HepG2 (cell line): ENCODE measurements around the gene XPNPEP2. TPM values are rescaled to one million over a fixed set of nuclear protein-coding genes. Genes with fewer than 3 reads are reported as not detected.

Source experiments
- ATAC-seq: fragments of 200-7000 bp; cut with Tn5 transposase; 3 replicates; pipeline ENCODE4 v1.9.1; 2020; ENCODE audit warnings: mild to moderate bottlenecking, moderate library complexity
- BruUV-seq: library from RNA; stranded (reverse); fragments of 400-500 nt; replicated peaks from 2 replicates; lab custom pipeline; 2021; lab: Mats Ljungman, UMichigan
- CTCF ChIA-PET: fragments of 300-600 bp; formaldehyde crosslinking; extraction: SDS; loops from one replicate; lab custom pipeline; 2021; ENCODE audit warnings: low total read pairs, inconsistent platforms, low intra/inter-chr PET ratio; lab: Yijun Ruan, JAX
- POLR2A ChIA-PET: fragments of 350-600 bp; sonication (Branson Sonifier 250); formaldehyde crosslinking; loops from one replicate; lab custom pipeline; 2020; ENCODE audit warnings: antibody characterized with exemption, inconsistent platforms; lab: Yijun Ruan, JAX
- DNase-seq: peaks from one replicate; pipeline ENCODE4 v3.0.0-alpha.2; 2015; ENCODE audit warnings: low spot score
- FAIRE-seq: peaks from 3 replicates; lab custom pipeline; 2011; peaks lifted over from hg19 to GRCh38; lab: Jason Lieb, UNC
- H2AFZ ChIP-seq: one replicate; pipeline ENCODE4 v1.6.1; 2011; ENCODE audit warnings: low read length, inconsistent platforms
- H3K27ac ChIP-seq: fragments of 300-600 bp; 3 replicates; pipeline ENCODE4 v1.8.0; 2011; ENCODE audit warnings: mixed run types, mild to moderate bottlenecking, mixed read lengths, low read length, inconsistent platforms; ENCODE audit not compliant: insufficient read depth; ENCODE audit errors: extremely low read length
- H3K27me3 ChIP-seq, 2 experiments: fragments of 200-600 bp in 1 of 2; 2 replicates in 1 of 2; 3 replicates in 1 of 2; pipeline versions ENCODE4 v1.6.0 to v1.8.0; 2011; ENCODE audit warnings: low read length in 2 of 2, mild to moderate bottlenecking in 2 of 2, moderate library complexity in 2 of 2, inconsistent platforms in 1 of 2; ENCODE audit not compliant: insufficient read depth in 2 of 2, control insufficient read depth in 1 of 2
- H3K36me3 ChIP-seq, 2 experiments: fragments of 200-600 bp in 1 of 2; replicated peaks in 1 of 2; 2 replicates in 1 of 2; 3 replicates in 1 of 2; pipeline versions ENCODE4 v1.5.1 to v1.8.0; 2011; ENCODE audit warnings: low read length in 2 of 2, inconsistent platforms in 1 of 2; ENCODE audit not compliant: insufficient read depth in 2 of 2, control insufficient read depth in 1 of 2
- H3K4me1 ChIP-seq: 2 replicates; pipeline ENCODE4 v1.5.1; 2012; ENCODE audit warnings: low read length, inconsistent platforms; ENCODE audit not compliant: insufficient read depth
- H3K4me2 ChIP-seq: 2 replicates; pipeline ENCODE4 v1.6.0; 2011; ENCODE audit warnings: low read depth, low read length, inconsistent platforms
- H3K4me3 ChIP-seq, 3 experiments: fragments of 200-600 bp in 1 of 3; sonication (generic), shearing (Covaris generic) in 1 of 3; replicated peaks in 1 of 3; 2 replicates each; pipeline ENCODE4 v1.5.1; 2011 to 2016; ENCODE audit warnings: low read length in 3 of 3, inconsistent platforms in 2 of 3, low read depth in 2 of 3, mild to moderate bottlenecking in 2 of 3, control low read depth in 1 of 3, mixed read lengths in 1 of 3; ENCODE audit not compliant: insufficient read depth in 1 of 3
- H3K79me2 ChIP-seq: one replicate; pipeline ENCODE4 v1.6.1; 2011; ENCODE audit warnings: low read length, inconsistent platforms; ENCODE audit not compliant: insufficient read depth
- H3K9ac ChIP-seq: 2 replicates; pipeline ENCODE4 v1.6.0; 2011; ENCODE audit warnings: mild to moderate bottlenecking, low read depth, low read length, inconsistent platforms; ENCODE audit not compliant: insufficient read depth
- H3K9me3 ChIP-seq: 2 replicates; pipeline ENCODE4 v1.5.1; 2012; ENCODE audit warnings: mild to moderate bottlenecking, low read length
- H4K20me1 ChIP-seq: 2 replicates; pipeline ENCODE4 v1.6.0; 2011; ENCODE audit warnings: inconsistent platforms, mild to moderate bottlenecking, low read length, moderate library complexity; ENCODE audit not compliant: insufficient read depth
- AKNA ChIP-seq: sonication (generic); formaldehyde crosslinking; IDR thresholded peaks from 2 replicates; pipeline ENCODE4 v1.4.0; 2020; ENCODE audit warnings: missing genetic modification reagents, borderline replicate concordance
- CBFB ChIP-seq: sonication (generic); formaldehyde crosslinking; IDR thresholded peaks from 2 replicates; pipeline ENCODE4 v1.4.0; 2020; ENCODE audit warnings: missing genetic modification reagents
- GPN1 ChIP-seq: sonication (generic); formaldehyde crosslinking; IDR thresholded peaks from 2 replicates; pipeline ENCODE4 v1.5.1; 2020; ENCODE audit warnings: missing genetic modification reagents, borderline replicate concordance
- HDAC1 ChIP-seq: sonication (generic); formaldehyde crosslinking; IDR thresholded peaks from 2 replicates; pipeline ENCODE4 v1.5.1; 2020; ENCODE audit warnings: mild to moderate bottlenecking, missing genetic modification reagents
- PAX8 ChIP-seq: sonication (generic); formaldehyde crosslinking; IDR thresholded peaks from 2 replicates; pipeline ENCODE4 v1.8.0; 2022; ENCODE audit warnings: mild to moderate bottlenecking, missing genetic modification reagents, borderline replicate concordance
- WGBS: methylation state at CpG from one replicate; pipeline ENCODE4 v1.1.6; 2017; ENCODE audit warnings: low lambda C conversion rate; 5-methylcytosine and 5-hydroxymethylcytosine counted together
- in situ Hi-C: cut with HindIII; loops from 2 replicates; pipeline ENCODE4 v1.10.0; 2017; ENCODE audit warnings: low pct_unique_long_range_greater_than_20kb; ENCODE audit not compliant: extremely low pct_ligation_motif_present
- intact Hi-C: fragments of 100-400 bp; cut with micrococcal nuclease; formaldehyde crosslinking; loops from one replicate; pipeline ENCODE4 v1.10.0; 2022; ENCODE audit not compliant: unreplicated experiment
- polyA plus RNA-seq, 8 experiments: library from polyadenylated mRNA; depleted of rRNA in 3 of 8; stranded (reverse) in 7 of 8; unstranded in 1 of 8; fragments of >200 nt; fragmentation: Illumina TruSeq in 4 of 8; extraction: Trizol in 4 of 8; gene quantifications; 2 replicates each; pipeline versions ENCODE4 v1.2.1 to v1.2.3, GENCODE V29; 2011 to 2016; ENCODE audit warnings: low read depth in 4 of 8, missing spikeins in 1 of 8, mixed read lengths in 1 of 8; ENCODE audit not compliant: insufficient read depth in 1 of 8
- total RNA-seq, 5 experiments: library from RNA; depleted of rRNA; stranded (reverse); fragments of >200 nt; fragmentation: Illumina TruSeq; extraction: Trizol; gene quantifications; 2 replicates each; pipeline ENCODE4 v1.2.3, GENCODE V29; 2016; ENCODE audit warnings: low read depth in 1 of 5

XPNPEP2 gene
- total and polyA plus RNA-seq, 2 of the 13 experiments (the other 11 are each of a cell fraction or from before 2014, with no cell fraction given): 1.1 to 1.8 TPM

GRCh38 chrX:129744861-129745321 lies 6.1 kb downstream of the XPNPEP2 start:
- Histone ChIP-seq H3K4me2 (no peak overlapping the region), H3K36me3 (no peaks in the 10 kb centered on the region), H3K9me3 (no peaks in the 10 kb centered on the region), H3K79me2 (no peaks in the 10 kb centered on the region), H2AFZ (no peak overlapping the region), H3K4me1 (peaks cover 19% of the 10 kb centered on the region), H3K27ac (no peak overlapping the region), H4K20me1 (no peaks in the 10 kb centered on the region), H3K9ac (no peak overlapping the region), H3K4me3 (no peak overlapping the region), H3K27me3 (no peaks in the 10 kb centered on the region)
- no TSS peak for BruUV-seq
- DNase-seq (no peak), FAIRE-seq (no peak), ATAC-seq (no peak)
- ChIA-PET CTCF (no interaction called here), POLR2A (no interaction called here)
- TF ChIP-seq AKNA (CRISPR knock-in tag): no peak
- TF ChIP-seq GPN1 (CRISPR knock-in tag): no peak
- TF ChIP-seq PAX8 (CRISPR knock-in tag): no peak
- TF ChIP-seq HDAC1 (CRISPR knock-in tag): no peak
- TF ChIP-seq CBFB (CRISPR knock-in tag): no peak
- in situ Hi-C loops: no loop called here
- WGBS: 83% methylated on average over 10 of the region's 10 CpGs
- intact Hi-C loops: no loop called here
